Activated T-cell treated with anti-CD3 and anti-CD28 coated beads, Interleukin-2, amount 50 U/mL, for 24 hours (primary cell): Measurements from ENCODE around the gene NISCH.

ENCODE experiments used
- DNase-seq: peaks from one replicate; pipeline ENCODE4 v3.0.0-alpha.2; 2020
- H3K27ac Mint-ChIP-seq: 2 replicates; pipeline ENCODE4 v1.8.0; 2020; ENCODE audit warnings: mild to moderate bottlenecking, mixed read lengths
- H3K27me3 Mint-ChIP-seq: 2 replicates; pipeline ENCODE4 v1.8.0; 2020; ENCODE audit warnings: mixed read lengths
- H3K36me3 Mint-ChIP-seq: 2 replicates; pipeline ENCODE4 v1.8.0; 2020; ENCODE audit warnings: low read depth, mixed read lengths
- H3K4me1 Mint-ChIP-seq: 2 replicates; pipeline ENCODE4 v1.8.0; 2020; ENCODE audit warnings: low read depth, mixed read lengths
- H3K4me3 Mint-ChIP-seq: 2 replicates; pipeline ENCODE4 v1.8.0; 2020; ENCODE audit warnings: mild to moderate bottlenecking, moderate library complexity, mixed read lengths
- H3K9me3 Mint-ChIP-seq: 2 replicates; pipeline ENCODE4 v1.8.0; 2020; ENCODE audit warnings: mixed read lengths

The NISCH gene

DNA sequence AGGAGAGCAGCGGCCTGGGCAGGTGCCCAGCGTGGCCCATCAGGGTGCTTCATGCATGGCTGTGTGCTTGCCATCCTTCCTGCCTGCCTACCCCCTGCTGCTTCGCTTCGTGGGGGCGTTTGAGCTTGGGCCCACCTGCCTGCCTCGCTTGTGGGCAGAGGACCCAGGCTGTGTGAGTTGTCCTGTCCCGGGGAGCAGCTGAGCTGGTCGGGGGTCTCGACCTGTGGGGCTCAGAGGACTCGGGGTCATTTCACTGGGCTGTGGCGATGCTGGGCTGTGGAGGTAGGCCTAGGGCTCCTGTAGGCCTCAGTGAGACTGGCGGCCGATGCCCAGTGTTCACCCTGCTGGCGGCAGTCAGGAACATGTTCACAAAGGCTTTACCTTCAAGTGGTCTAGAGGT lies 27.7 kb downstream of the NISCH start:
- Mint-ChIP-seq H3K4me1 (no peaks in the 10 kb centered on the region), H3K4me3 (no peak overlapping the region), H3K27ac (peak overlapping the region; percentile 50), H3K36me3 (peaks cover 99% of the 10 kb centered on the region), H3K9me3 (no peaks in the 10 kb centered on the region), H3K27me3 (no peaks in the 10 kb centered on the region)
- no peak for DNase-seq

- H3K4me3 Mint-ChIP-seq, result no peak overlapping the region
- H3K4me1 Mint-ChIP-seq, result no peaks in the 10 kb centered on the region
- no peaks in the 10 kb centered on the region for H3K9me3 Mint-ChIP-seq
- peaks cover 98% of the 10 kb centered on the region for H3K36me3 Mint-ChIP-seq
- H3K27me3 Mint-ChIP-seq, result no peaks in the 10 kb centered on the region
- DNase-seq, result no peak
- H3K27ac Mint-ChIP-seq, result peak overlapping the region; percentile 50
These were observed 28.4 kb downstream of the NISCH start for GRCh38 chr3:52483577-52484381.

DNA sequence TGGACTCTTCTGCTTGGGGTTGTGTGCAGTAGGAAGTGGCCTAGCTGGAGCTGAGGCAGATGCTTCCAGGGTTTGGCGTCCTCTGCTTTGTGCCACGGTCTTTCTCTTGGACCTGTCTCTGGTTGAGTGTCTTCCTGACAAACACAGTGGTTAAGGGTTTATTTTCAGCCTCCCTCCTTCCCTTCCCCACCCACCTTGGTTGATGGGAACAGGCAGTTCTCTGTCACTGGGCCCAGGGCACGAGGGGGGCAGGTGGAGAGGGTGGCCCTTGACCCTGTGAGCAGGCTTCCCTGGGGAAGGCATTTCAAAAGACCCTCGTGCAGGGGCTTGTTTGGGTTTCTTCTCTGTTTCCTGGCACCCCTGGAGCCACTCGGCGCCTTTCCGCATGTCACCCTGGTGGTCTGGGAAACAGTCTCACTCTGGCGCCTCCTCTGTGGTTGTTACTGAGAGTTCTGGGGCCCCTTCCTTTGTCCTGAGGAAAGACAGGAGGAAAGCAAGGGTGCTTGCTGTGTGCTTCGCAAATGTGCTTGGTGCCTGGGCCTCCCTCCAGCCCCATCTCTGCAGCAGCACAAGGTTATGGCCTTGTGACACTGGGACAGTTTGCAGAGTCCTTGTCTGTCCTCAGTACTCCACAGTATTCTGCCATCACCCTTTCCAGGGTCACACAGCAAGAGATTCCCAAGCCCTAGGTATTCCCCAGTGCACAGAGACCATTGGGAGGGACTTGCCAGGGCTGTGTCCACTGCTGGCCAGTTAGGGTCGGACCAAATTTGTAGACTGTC lies 29.5 kb downstream of the NISCH start:
- Mint-ChIP-seq H3K4me1 (no peaks in the 10 kb centered on the region), H3K36me3 (peaks cover 98% of the 10 kb centered on the region), H3K27me3 (no peaks in the 10 kb centered on the region), H3K27ac (peak overlapping the region; percentile 64), H3K4me3 (no peak overlapping the region), H3K9me3 (no peaks in the 10 kb centered on the region)
- DNase-seq, result no peak

DNA sequence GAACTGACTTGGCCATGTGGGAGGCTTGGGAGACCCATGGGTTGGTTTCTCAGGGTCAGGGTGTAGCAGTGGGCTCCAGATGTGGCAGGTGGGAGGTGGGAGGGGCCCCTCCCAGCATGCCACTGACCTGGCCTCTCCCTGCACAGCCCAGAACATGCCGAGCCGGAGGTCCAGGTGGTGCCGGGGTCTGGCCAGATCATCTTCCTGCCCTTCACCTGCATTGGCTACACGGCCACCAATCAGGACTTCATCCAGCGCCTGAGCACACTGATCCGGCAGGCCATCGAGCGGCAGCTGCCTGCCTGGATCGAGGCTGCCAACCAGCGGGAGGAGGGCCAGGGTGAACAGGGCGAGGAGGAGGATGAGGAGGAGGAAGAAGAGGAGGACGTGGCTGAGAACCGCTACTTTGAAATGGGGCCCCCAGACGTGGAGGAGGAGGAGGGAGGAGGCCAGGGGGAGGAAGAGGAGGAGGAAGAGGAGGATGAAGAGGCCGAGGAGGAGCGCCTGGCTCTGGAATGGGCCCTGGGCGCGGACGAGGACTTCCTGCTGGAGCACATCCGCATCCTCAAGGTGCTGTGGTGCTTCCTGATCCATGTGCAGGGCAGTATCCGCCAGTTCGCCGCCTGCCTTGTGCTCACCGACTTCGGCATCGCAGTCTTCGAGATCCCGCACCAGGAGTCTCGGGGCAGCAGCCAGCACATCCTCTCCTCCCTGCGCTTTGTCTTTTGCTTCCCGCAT lies 31.8 kb downstream of the NISCH start:
- Mint-ChIP-seq H3K27ac (no peak overlapping the region), H3K36me3 (peaks cover 98% of the 10 kb centered on the region), H3K4me1 (no peaks in the 10 kb centered on the region), H3K27me3 (no peaks in the 10 kb centered on the region), H3K9me3 (no peaks in the 10 kb centered on the region), H3K4me3 (no peak overlapping the region)
- no peak for DNase-seq

- Mint-ChIP-seq H3K9me3 (no peaks in the 10 kb centered on the region), H3K4me1 (no peaks in the 10 kb centered on the region), H3K4me3 (no peak overlapping the region), H3K27ac (no peak overlapping the region), H3K27me3 (no peaks in the 10 kb centered on the region), H3K36me3 (peaks cover 98% of the 10 kb centered on the region)
- DNase-seq, result no peak
These were observed 32.6 kb downstream of the NISCH start for GRCh38 chr3:52487788-52488691.

- Mint-ChIP-seq H3K4me1 (no peaks in the 10 kb centered on the region), H3K9me3 (no peaks in the 10 kb centered on the region), H3K36me3 (peaks cover 93% of the 10 kb centered on the region), H3K27ac (no peak overlapping the region), H3K27me3 (no peaks in the 10 kb centered on the region), H3K4me3 (no peak overlapping the region)
- DNase-seq, result no peak
These were observed 33.3 kb downstream of the NISCH start for GRCh38 chr3:52488746-52489145.

- DNase-seq, result no peak
- H3K27me3 Mint-ChIP-seq, result no peaks in the 10 kb centered on the region
- no peaks in the 10 kb centered on the region for H3K9me3 Mint-ChIP-seq
- no peak overlapping the region for H3K27ac Mint-ChIP-seq
- H3K4me1 Mint-ChIP-seq, result no peaks in the 10 kb centered on the region
- H3K36me3 Mint-ChIP-seq, result peaks cover 86% of the 10 kb centered on the region
- H3K4me3 Mint-ChIP-seq, result no peak overlapping the region
These were observed 34.0 kb downstream of the NISCH start for GRCh38 chr3:52489453-52489852.

DNA sequence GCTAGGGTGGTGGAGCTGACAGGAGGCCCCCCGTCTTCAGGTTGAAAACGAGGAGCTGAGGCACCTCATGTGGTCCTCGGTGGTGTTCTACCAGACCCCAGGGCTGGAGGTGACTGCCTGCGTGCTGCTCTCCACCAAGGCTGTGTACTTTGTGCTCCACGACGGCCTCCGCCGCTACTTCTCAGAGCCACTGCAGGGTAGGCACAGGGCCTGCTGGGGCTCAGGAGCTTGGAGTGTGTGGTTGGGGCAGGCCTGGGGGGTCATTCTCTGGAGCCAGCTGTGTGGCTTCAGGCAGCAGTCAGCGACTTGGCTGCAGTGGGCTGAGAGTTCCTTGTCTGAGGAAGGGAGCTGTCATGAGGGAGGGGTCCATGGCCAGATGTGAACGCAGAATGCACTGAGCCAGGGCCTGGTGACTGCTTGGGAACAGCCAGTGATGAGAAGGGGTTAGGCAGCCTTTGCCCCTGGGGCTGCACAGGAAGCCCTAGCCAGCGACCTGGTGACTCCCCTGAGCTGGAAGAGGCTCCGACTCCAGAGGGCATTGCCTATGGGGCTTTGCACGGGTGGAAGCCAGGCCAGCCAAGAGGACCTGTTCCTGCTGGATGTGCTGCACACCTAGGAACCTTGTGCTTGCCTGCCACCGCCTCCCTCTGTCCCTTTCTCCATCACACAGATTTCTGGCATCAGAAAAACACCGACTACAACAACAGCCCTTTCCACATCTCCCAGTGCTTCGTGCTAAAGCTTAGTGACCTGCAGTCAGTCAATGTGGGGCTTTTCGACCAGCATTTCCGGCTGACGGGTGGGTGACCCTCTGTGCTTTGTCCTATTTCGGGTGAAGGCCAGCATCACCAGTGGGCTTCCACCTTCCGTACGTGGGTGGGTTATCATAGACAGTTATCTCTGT lies 34.9 kb downstream of the NISCH start:
- DNase-seq, result no peak
- Mint-ChIP-seq H3K36me3 (peaks cover 77% of the 10 kb centered on the region), H3K27ac (no peak overlapping the region), H3K27me3 (no peaks in the 10 kb centered on the region), H3K4me1 (no peaks in the 10 kb centered on the region), H3K4me3 (no peak overlapping the region), H3K9me3 (no peaks in the 10 kb centered on the region)

- Mint-ChIP-seq H3K4me3 (no peak overlapping the region), H3K4me1 (no peaks in the 10 kb centered on the region), H3K27ac (no peak overlapping the region), H3K9me3 (no peaks in the 10 kb centered on the region), H3K36me3 (peaks cover 70% of the 10 kb centered on the region), H3K27me3 (no peaks in the 10 kb centered on the region)
- no peak for DNase-seq
These were observed 35.6 kb downstream of the NISCH start for GRCh38 chr3:52490939-52491526.

DNA sequence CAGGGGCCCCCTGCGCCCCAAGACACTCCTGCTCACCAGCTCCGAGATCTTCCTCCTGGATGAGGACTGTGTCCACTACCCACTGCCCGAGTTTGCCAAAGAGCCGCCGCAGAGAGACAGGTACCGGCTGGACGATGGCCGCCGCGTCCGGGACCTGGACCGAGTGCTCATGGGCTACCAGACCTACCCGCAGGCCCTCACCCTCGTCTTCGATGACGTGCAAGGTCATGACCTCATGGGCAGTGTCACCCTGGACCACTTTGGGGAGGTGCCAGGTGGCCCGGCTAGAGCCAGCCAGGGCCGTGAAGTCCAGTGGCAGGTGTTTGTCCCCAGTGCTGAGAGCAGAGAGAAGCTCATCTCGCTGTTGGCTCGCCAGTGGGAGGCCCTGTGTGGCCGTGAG lies 36.7 kb downstream of the NISCH start:
- Mint-ChIP-seq H3K9me3 (no peaks in the 10 kb centered on the region), H3K27ac (no peak overlapping the region), H3K36me3 (peaks cover 59% of the 10 kb centered on the region), H3K27me3 (no peaks in the 10 kb centered on the region), H3K4me3 (no peak overlapping the region), H3K4me1 (no peaks in the 10 kb centered on the region)
- DNase-seq, result no peak

DNA sequence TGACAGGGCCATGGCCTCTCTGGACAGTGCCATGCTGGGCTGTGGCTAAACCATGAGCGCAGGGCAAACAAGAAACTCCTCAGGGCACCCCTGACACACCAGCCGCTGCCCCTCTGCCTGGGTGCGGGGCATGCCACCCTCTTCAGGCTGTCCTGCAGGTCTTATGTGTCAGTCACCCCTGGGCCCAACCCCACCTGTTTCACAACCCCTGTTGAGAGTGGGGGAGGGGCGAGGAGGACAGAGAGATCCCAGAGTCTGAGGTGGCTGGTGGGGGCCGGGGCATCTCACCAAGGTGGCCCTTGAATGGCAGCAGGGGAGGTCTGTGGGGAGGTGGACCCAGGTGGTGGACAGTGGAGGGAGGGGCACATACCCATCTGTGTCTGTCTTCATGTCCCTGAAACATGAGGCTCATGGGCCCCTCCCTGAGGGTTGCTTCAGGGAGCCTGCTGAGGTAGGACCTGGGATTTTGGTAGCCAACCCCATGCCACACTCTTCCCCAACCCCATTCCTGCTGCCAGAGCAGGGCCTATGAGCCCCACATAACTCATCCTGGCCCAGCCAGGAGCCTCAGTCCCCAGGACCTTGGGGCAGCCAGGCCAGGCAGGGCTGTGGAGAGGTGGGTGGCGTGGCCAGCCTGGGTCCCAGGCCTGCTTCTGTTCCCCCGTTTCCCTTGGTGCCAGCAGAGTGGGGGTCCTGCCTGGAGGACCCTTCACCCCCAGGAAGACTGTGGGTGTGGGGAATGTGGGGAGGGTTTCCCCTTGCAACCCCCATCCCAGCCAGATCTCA lies 38.0 kb downstream of the NISCH start:
- no peak for DNase-seq
- Mint-ChIP-seq H3K27me3 (no peaks in the 10 kb centered on the region), H3K4me3 (no peak overlapping the region), H3K27ac (no peak overlapping the region), H3K9me3 (no peaks in the 10 kb centered on the region), H3K36me3 (peaks cover 47% of the 10 kb centered on the region), H3K4me1 (no peaks in the 10 kb centered on the region)

DNA sequence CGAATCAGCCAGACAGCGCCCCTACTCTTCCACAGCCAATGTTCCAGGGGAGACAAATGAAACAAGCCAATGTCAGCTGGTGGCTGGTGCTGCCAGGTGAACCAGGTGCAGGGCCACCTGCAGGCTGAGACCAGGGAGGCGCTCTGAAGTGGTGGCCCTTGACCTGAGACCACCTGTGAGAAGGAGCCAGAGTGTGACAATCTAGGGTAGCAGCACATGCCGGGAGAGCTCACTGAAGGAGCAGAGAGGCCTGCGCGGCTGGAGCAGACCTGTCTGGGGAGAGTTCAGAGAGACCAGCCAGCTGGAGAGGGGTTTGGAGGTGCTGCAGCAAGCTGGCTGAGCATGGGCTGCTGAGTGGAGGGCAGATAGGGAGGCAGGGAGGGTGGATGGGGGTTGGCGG lies 39.0 kb downstream of the NISCH start:
- H3K36me3 Mint-ChIP-seq, result peaks cover 38% of the 10 kb centered on the region
- no peak overlapping the region for H3K4me3 Mint-ChIP-seq
- no peaks in the 10 kb centered on the region for H3K9me3 Mint-ChIP-seq
- no peak overlapping the region for H3K27ac Mint-ChIP-seq
- DNase-seq, result no peak
- no peaks in the 10 kb centered on the region for H3K27me3 Mint-ChIP-seq
- no peaks in the 10 kb centered on the region for H3K4me1 Mint-ChIP-seq
